GM04504 (cell line): ENCODE data around the gene EGFLAM.

ENCODE experiments used
- DNase-seq: peaks from one replicate; pipeline ENCODE4 v3.0.0-alpha.2; 2012; ENCODE audit warnings: low read depth

Gene EGFLAM

GRCh38 chr5:38448568-38449350, 190.4 kb downstream of the EGFLAM start:
- no peak for DNase-seq

GRCh38 chr5:38450627-38451026, 192.3 kb downstream of the EGFLAM start:
- DNase-seq, result no peak

GRCh38 chr5:38451074-38451725, 192.8 kb downstream of the EGFLAM start:
- no peak for DNase-seq

GRCh38 chr5:38452201-38452600, 193.8 kb downstream of the EGFLAM start:
- no peak for DNase-seq

DNA sequence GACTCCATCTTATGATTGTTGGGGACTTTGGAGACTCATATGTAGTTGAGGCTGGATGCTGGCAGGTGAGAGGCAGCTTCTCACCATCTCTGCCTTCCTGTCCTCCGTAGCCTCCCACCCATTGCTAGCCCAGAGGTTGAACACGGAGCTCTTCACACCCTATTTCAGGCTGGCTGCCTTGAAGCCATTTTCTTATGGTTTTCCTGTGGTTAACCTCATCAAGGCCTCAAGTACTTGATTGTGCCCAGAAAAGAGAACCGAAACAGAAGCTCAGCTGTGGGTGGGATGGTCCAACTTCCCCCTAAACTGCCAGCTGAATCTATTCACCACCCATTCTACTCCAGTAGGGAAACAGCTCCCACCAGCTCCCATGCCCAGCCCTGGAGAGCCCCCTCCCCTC, 195.1 kb downstream of the EGFLAM start:
- DNase-seq, result no peak

DNA sequence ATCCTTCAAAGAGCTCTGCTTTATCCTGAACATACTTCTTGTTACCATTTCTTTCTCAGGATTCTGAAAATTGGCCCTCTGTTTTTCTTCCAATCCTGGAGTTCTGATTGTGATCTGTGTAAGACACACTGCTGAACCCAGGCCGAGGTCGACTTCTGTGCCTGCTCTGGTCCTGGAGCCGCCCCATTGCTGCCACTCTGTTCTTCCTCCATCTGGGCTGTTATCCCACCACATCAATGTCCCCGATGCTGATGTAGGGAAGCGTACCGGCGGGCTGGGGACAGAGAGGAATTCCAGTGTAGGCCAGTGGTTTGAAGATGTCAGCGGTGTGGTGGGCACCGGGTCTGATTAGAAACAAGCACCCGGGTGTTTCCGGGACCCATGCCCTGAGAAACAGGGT, 195.6 kb downstream of the EGFLAM start:
- DNase-seq, result no peak

DNA sequence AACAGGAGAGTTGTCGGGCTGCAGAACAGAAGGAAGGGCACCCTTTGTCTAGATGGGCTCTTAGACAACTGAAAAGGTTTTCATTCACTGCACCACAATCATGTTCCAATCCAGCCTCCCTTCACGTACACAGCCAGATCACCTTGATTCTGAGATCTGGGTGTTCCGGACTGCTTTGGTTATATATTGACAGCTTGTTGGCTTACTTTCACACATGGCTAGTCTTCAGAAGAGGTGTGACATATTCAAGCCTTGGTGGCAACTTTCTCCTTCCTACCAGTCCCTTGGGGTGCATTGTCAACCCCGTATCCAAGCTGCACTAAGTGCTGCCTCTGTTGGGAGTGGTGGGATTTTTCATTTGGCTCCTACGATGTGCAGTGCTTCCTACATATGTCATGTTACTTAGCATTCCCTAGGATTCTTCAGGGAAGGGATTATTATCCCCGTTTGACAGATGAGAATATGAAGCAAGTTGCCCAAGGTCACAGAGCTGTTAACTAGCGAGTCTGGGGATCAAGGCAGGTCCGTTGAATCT, 197.5 kb downstream of the EGFLAM start:
- no peak for DNase-seq

GRCh38 chr5:38456657-38457399, 198.5 kb downstream of the EGFLAM start:
- no peak for DNase-seq

- DNase-seq, result no peak
Observed at GRCh38 chr5:38458174-38458573, 199.8 kb downstream of the EGFLAM start.

- DNase-seq, result no peak
Observed at GRCh38 chr5:38462976-38463633, 204.7 kb downstream of the EGFLAM start.

DNA sequence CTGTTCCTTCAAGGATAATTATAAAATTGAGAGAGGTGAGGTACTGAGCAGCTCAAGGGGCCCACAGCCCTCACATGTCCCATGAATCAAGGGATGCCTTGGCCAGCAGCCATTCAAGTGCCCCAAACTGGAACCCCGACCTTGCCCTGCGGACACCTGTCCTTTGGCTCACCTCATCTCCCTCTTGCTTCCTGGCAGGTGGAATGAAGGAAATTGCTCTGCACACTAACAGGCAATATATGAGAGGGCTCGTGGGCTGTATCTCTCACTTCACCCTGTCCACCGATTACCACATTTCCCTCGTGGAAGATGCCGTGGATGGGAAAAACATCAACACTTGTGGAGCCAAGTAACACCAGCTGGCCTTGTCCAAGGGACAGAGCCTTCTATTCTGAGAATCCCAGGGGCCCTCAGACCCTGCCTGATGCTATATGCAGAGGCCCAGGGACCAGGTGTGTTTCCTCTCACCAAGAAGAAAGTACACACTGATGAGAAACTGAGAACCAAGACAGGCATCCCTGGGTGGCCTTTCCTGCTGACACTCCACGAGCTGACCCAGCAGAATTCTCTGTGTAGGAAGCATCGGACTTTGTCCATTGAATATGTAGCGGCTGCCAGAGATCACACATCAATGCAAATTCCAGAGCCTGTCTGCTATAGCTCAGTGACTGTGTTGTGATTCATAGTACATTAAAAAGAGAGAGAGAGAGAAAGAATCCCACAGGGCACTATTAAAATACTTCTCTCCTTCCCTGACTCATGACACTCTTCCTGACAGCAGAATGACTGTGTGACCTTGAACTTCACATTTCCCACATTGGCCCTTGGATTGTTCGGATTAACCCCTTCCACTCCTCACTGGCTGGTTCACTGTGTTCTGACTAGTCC, 205.5 kb downstream of the EGFLAM start:
- DNase-seq, result peak; percentile 84

DNA sequence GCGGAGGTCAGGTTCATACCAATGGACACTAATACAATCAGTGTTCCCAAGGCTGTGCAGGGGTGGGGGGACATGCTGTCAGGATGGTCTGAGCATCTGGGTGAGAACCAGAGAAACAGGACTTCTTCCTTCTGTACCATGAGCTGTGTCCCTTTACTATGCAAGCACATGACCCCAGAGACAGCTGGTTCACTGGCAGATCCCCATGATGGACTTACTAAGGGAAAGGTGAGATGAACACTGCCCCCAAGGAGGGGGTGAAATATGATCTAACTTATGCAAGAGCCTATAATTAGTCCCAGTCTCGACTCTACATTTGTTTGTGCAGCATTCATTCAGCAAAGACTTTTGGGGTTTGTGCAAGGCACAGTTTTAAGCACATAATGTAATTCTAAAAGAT, 206.7 kb downstream of the EGFLAM start:
- DNase-seq, result no peak

- no peak for DNase-seq
Observed at GRCh38 chr5:38465702-38466423, 207.5 kb downstream of the EGFLAM start.

DNA sequence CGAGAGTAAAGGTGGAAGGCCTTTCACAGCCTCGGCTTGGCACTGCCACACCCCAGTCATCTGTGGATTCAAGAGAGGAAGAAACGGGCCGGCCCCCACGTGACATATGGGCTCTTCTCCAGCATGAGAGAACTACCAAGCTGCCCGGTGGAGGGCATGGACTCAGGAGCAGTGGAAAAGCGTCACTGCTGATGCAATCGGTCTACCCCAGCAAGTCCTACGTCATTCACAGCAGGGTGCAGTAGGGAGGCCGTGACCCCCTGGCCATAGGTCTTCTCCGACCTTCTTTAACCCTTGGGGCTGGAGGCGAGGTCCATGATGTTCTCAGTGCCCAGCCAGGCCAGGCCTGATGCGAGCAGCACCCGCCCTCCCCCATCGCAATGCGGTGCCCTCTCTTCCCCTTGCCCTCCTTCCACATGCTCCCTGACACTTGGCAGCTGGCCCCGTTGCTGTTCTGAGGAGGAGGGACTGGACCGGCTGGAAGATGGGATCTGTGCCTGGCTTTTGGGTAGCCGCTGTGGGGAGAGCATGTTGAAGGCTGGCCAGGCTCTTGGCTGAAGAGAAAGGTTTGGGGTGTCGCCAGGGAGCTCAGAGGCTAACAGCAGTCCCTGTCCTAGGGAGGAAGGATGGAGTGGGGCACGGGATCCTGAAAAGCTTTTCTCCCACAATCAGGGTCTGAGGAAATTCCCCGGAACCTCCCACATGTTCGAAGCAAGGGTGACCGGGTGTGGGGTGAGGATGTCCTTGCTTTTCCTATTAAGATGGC, 208.2 kb downstream of the EGFLAM start:
- DNase-seq, result no peak

GRCh38 chr5:38467353-38468040, 209.1 kb downstream of the EGFLAM start:
- DNase-seq, result no peak

- peak; percentile 81 for DNase-seq
Observed at GRCh38 chr5:38468202-38468673, 209.9 kb downstream of the EGFLAM start.

DNA sequence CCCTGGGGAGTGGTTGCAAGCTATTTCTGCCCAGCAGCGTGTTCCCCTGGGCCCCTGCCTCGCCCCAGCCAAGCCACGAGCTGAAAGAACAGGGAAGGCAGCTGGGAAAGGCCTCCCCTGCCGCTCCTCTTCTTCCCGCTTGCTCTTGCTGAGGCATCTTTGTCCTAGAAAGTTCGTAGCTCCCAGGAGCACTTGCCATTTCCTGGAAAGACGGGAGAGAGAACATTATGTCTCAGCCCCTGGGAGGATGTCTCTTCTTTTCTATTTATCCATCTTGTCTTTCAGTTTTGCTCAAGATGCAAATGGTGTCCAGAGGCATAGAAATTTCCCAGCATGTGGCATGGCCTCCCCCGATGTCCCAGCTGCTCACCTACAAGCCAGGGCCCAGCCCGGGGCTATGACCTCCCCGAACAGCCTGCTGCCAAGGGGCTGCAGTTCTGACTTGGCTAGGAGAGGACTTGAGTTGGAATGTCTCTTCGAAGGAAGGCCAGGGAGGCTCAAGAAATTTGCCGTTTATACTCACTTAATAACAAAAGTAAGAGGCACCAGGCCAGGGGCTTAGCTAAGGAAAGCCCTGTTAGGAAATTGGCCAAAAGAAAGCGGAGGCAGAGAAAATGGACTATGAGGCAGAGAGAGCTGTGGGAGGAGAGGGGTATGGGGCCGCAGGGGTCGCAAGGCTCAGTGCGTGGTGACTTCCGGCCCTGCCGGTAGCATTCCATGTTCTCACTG, 210.8 kb downstream of the EGFLAM start:
- DNase-seq, result no peak

DNA sequence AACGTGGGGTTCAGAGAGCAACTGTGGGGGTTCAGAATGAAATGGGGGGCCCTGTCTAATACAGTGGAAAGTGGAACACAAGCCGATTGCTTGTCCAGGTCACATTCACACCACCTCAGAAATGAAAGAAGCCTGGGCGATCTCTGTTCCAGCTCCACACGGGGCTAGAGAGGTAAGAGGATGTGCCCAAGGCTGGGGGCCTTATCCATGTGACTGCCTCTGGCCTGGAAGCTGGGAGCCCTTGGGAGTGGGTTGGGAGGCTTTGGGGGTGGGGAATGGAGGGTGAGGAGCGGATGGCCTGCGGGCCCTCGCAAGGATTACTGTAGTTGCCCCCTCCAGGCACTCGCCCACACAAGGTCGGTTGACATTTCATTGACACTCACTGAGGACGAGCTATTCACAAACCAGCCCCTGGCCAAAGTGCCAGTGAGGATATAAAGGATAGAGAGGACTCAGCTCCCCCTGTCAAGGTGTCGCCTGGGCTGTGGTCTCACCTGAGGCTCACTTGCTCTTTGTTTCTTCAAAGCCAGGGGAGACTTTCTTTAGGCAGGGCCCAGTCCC, 211.4 kb downstream of the EGFLAM start:
- no peak for DNase-seq
